ENCODE measurements around the gene C17orf107.

The C17orf107 gene

GRCh38 chr17:4931963-4932362, 32.6 kb downstream of the C17orf107 start, which contains the start of gene GP1BA:
TSS of gene GP1BA (plus strand) at chr17:4932277. CDS start at chr17:4932605, 328 bp downstream.
- Mint-ChIP-seq H3K27ac (no peak within 1 kb of the TSS), H3K36me3 (ENCODE audit: low read depth) (peaks cover 26% of the 10 kb centered on the region), H3K27me3 (no peaks in the 10 kb centered on the region), H3K4me1 (ENCODE audit: low read depth) (peaks cover 14% of the 10 kb centered on the region), H3K4me3 (peak within 1 kb of the TSS; percentile 40), H3K9me3 (no peaks in the 10 kb centered on the region)

- Mint-ChIP-seq H3K27ac (no peak overlapping the region), H3K4me3 (no peak overlapping the region), H3K27me3 (no peaks in the 10 kb centered on the region), H3K36me3 (ENCODE audit: low read depth) (peaks cover 22% of the 10 kb centered on the region), H3K9me3 (no peaks in the 10 kb centered on the region), H3K4me1 (ENCODE audit: low read depth) (peaks cover 14% of the 10 kb centered on the region)
These were observed 33.4 kb downstream of the C17orf107 start for GRCh38 chr17:4932756-4933155.

GRCh38 chr17:4933646-4934045, 34.3 kb downstream of the C17orf107 start:
- H3K27me3 Mint-ChIP-seq = no peaks in the 10 kb centered on the region
- H3K36me3 Mint-ChIP-seq (ENCODE audit: low read depth) = peaks cover 27% of the 10 kb centered on the region
- H3K9me3 Mint-ChIP-seq = no peaks in the 10 kb centered on the region
- peaks cover 21% of the 10 kb centered on the region for H3K4me1 Mint-ChIP-seq (ENCODE audit: low read depth)
- peak overlapping the region; percentile 24 for H3K4me3 Mint-ChIP-seq
- no peak overlapping the region for H3K27ac Mint-ChIP-seq

- peak overlapping the region; percentile 24 for H3K4me3 Mint-ChIP-seq
- H3K27me3 Mint-ChIP-seq = no peaks in the 10 kb centered on the region
- H3K27ac Mint-ChIP-seq = no peak overlapping the region
- peaks cover 22% of the 10 kb centered on the region for H3K4me1 Mint-ChIP-seq (ENCODE audit: low read depth)
- H3K9me3 Mint-ChIP-seq = no peaks in the 10 kb centered on the region
- peaks cover 23% of the 10 kb centered on the region for H3K36me3 Mint-ChIP-seq (ENCODE audit: low read depth)
These were observed 35.0 kb downstream of the C17orf107 start for GRCh38 chr17:4934173-4934979.

GRCh38 chr17:4935650-4936049, 36.3 kb downstream of the C17orf107 start:
- no peaks in the 10 kb centered on the region for H3K27me3 Mint-ChIP-seq
- H3K27ac Mint-ChIP-seq = no peak overlapping the region
- H3K36me3 Mint-ChIP-seq (ENCODE audit: low read depth) = peaks cover 23% of the 10 kb centered on the region
- H3K9me3 Mint-ChIP-seq = no peaks in the 10 kb centered on the region
- peaks cover 22% of the 10 kb centered on the region for H3K4me1 Mint-ChIP-seq (ENCODE audit: low read depth)
- no peak overlapping the region for H3K4me3 Mint-ChIP-seq

- H3K27me3 Mint-ChIP-seq = no peaks in the 10 kb centered on the region
- no peak overlapping the region for H3K4me3 Mint-ChIP-seq
- H3K4me1 Mint-ChIP-seq (ENCODE audit: low read depth) = peaks cover 28% of the 10 kb centered on the region
- no peaks in the 10 kb centered on the region for H3K9me3 Mint-ChIP-seq
- H3K36me3 Mint-ChIP-seq (ENCODE audit: low read depth) = peaks cover 26% of the 10 kb centered on the region
- no peak overlapping the region for H3K27ac Mint-ChIP-seq
These were observed 37.1 kb downstream of the C17orf107 start for GRCh38 chr17:4936436-4936835.

GRCh38 chr17:4937553-4937952, 38.2 kb downstream of the C17orf107 start:
- Mint-ChIP-seq H3K4me3 (no peak overlapping the region), H3K36me3 (ENCODE audit: low read depth) (peaks cover 36% of the 10 kb centered on the region)

GRCh38 chr17:4938069-4938491, 38.7 kb downstream of the C17orf107 start:
- H3K36me3 Mint-ChIP-seq (ENCODE audit: low read depth) = peaks cover 41% of the 10 kb centered on the region
- no peaks in the 10 kb centered on the region for H3K27me3 Mint-ChIP-seq
- H3K9me3 Mint-ChIP-seq = no peaks in the 10 kb centered on the region
- peaks cover 44% of the 10 kb centered on the region for H3K4me1 Mint-ChIP-seq (ENCODE audit: low read depth)
- H3K27ac Mint-ChIP-seq = peak overlapping the region; percentile 80
- peak overlapping the region; percentile 88 for H3K4me3 Mint-ChIP-seq

More at GRCh38 chr17:4937553-4937952, 38.2 kb downstream of the C17orf107 start:
- H3K27me3 Mint-ChIP-seq = no peaks in the 10 kb centered on the region
- H3K4me1 Mint-ChIP-seq (ENCODE audit: low read depth) = peaks cover 39% of the 10 kb centered on the region
- H3K27ac Mint-ChIP-seq = no peak overlapping the region
- no peaks in the 10 kb centered on the region for H3K9me3 Mint-ChIP-seq

GRCh38 chr17:4938688-4939545, 39.6 kb downstream of the C17orf107 start:
- H3K27ac Mint-ChIP-seq = peak overlapping the region; percentile 92
- H3K4me1 Mint-ChIP-seq (ENCODE audit: low read depth) = peaks cover 45% of the 10 kb centered on the region
- no peaks in the 10 kb centered on the region for H3K27me3 Mint-ChIP-seq
- no peaks in the 10 kb centered on the region for H3K9me3 Mint-ChIP-seq
- peak overlapping the region; percentile 88 for H3K4me3 Mint-ChIP-seq
- H3K36me3 Mint-ChIP-seq (ENCODE audit: low read depth) = peaks cover 47% of the 10 kb centered on the region

- Mint-ChIP-seq H3K36me3 (ENCODE audit: low read depth) (peaks cover 52% of the 10 kb centered on the region), H3K4me1 (ENCODE audit: low read depth) (peaks cover 45% of the 10 kb centered on the region), H3K27ac (peak overlapping the region; percentile 92), H3K27me3 (no peaks in the 10 kb centered on the region), H3K9me3 (no peaks in the 10 kb centered on the region), H3K4me3 (peak overlapping the region; percentile 88)
These were observed 40.1 kb downstream of the C17orf107 start for GRCh38 chr17:4939546-4939795.

GRCh38 chr17:4939796-4940554, 40.6 kb downstream of the C17orf107 start, which contains the start of the genes RNF167 and SLC25A11:
TSS of gene RNF167 (plus strand) at chr17:4940268. CDS start at chr17:4940910, 642 bp downstream.
TSS of gene SLC25A11 (minus strand) at chr17:4940046. CDS start at chr17:4939910, 136 bp downstream.
- H3K4me3 Mint-ChIP-seq = peak within 1 kb of the TSS; percentile 88
- peaks cover 48% of the 10 kb centered on the region for H3K4me1 Mint-ChIP-seq (ENCODE audit: low read depth)
- H3K27me3 Mint-ChIP-seq = no peaks in the 10 kb centered on the region
- no peaks in the 10 kb centered on the region for H3K9me3 Mint-ChIP-seq
- H3K36me3 Mint-ChIP-seq (ENCODE audit: low read depth) = peaks cover 57% of the 10 kb centered on the region
- peak within 1 kb of the TSS; percentile 92 for H3K27ac Mint-ChIP-seq

- H3K36me3 Mint-ChIP-seq (ENCODE audit: low read depth) = peaks cover 63% of the 10 kb centered on the region
- H3K9me3 Mint-ChIP-seq = no peaks in the 10 kb centered on the region
- H3K4me1 Mint-ChIP-seq (ENCODE audit: low read depth) = peaks cover 55% of the 10 kb centered on the region
- H3K4me3 Mint-ChIP-seq = peak overlapping the region; percentile 88
- H3K27me3 Mint-ChIP-seq = no peaks in the 10 kb centered on the region
- H3K27ac Mint-ChIP-seq = peak overlapping the region; percentile 92
These were observed 41.4 kb downstream of the C17orf107 start for GRCh38 chr17:4940555-4941318.

- no peaks in the 10 kb centered on the region for H3K27me3 Mint-ChIP-seq
- peak overlapping the region; percentile 92 for H3K27ac Mint-ChIP-seq
- peak overlapping the region; percentile 88 for H3K4me3 Mint-ChIP-seq
- H3K36me3 Mint-ChIP-seq (ENCODE audit: low read depth) = peaks cover 63% of the 10 kb centered on the region
- H3K9me3 Mint-ChIP-seq = no peaks in the 10 kb centered on the region
- H3K4me1 Mint-ChIP-seq (ENCODE audit: low read depth) = peaks cover 59% of the 10 kb centered on the region
These were observed 41.9 kb downstream of the C17orf107 start for GRCh38 chr17:4941319-4941610.
